DND-41 (cell line): ENCODE results near the gene ADD2.

Experiments
- CTCF ChIP-seq: IDR thresholded peaks from 2 replicates; pipeline ENCODE4 v1.5.1; 2012; ENCODE audit warnings: borderline replicate concordance, low read length, moderate library complexity, mild to moderate bottlenecking; ENCODE audit not compliant: poor library complexity, severe bottlenecking; ENCODE audit errors: extremely low read depth
- EZH2 ChIP-seq: IDR thresholded peaks from 3 replicates; pipeline ENCODE4 v1.6.1; 2012; ENCODE audit warnings: borderline replicate concordance, low read depth, mild to moderate bottlenecking, moderate library complexity, low read length, inconsistent platforms; ENCODE audit not compliant: severe bottlenecking

- TF ChIP-seq EZH2: no peak
- no peak for TF ChIP-seq CTCF
Observed at GRCh38 chr2:70807828-70808118, 39.8 kb upstream of the ADD2 start.
